Cardiac muscle cell (in vitro differentiated cells and primary cell): Measurements from ENCODE around the gene C5orf52. TPM values are rescaled to one million over a fixed set of nuclear protein-coding genes. Genes with fewer than 3 reads are reported as not detected.
"Not testable (repeated sequence)": the region's sequence is repeated elsewhere in the genome, so short reads cannot be mapped to it uniquely, and the experiment has no call there.

Source experiments
- DNase-seq, 2 donors: peaks; one replicate each; pipeline versions ENCODE4 v3.0.0 to v3.0.0-alpha.2; 2010 to 2017; ENCODE audit warnings: low read depth in 1 of 2, low spot score in 1 of 2
- H3K27ac ChIP-seq: fragments of 200-600 bp; sonication (generic); 2 replicates; pipeline ENCODE4 v1.5.1; 2016
- H3K27me3 ChIP-seq: fragments of 200-600 bp; sonication (generic); 2 replicates; pipeline ENCODE4 v1.6.0; 2016; ENCODE audit warnings: control low read depth
- H3K36me3 ChIP-seq: fragments of 200-600 bp; sonication (generic); 2 replicates; pipeline ENCODE4 v1.5.1; 2016; ENCODE audit warnings: control low read depth
- H3K4me1 ChIP-seq: fragments of 200-600 bp; sonication (generic); 2 replicates; pipeline ENCODE4 v1.8.1; 2017; ENCODE audit warnings: low read depth, mild to moderate bottlenecking, mixed run types
- H3K4me3 ChIP-seq: fragments of 200-600 bp; sonication (generic); 2 replicates; pipeline ENCODE4 v1.5.1; 2016; ENCODE audit warnings: mild to moderate bottlenecking
- H3K9me3 ChIP-seq: fragments of 200-600 bp; sonication (generic); 2 replicates; pipeline ENCODE4 v1.5.1; 2017; ENCODE audit warnings: low read depth, mild to moderate bottlenecking, control low read depth
- CTCF ChIP-seq: IDR thresholded peaks from 2 replicates; pipeline ENCODE4 v1.5.1; 2012; ENCODE audit warnings: low read depth, mild to moderate bottlenecking, low read length
- polyA plus RNA-seq: library from polyadenylated mRNA; unstranded; fragments of >200 nt; fragmentation: Nextera tagmentation; extraction: Ambion mirVana; gene quantifications from 2 replicates; pipeline ENCODE4 v1.2.1, GENCODE V29; 2016
- total RNA-seq: library from RNA; depleted of rRNA; stranded (reverse); fragments of >200 nt; gene quantifications from 2 replicates; pipeline ENCODE4 v1.2.3, GENCODE V29; 2016

C5orf52 gene
- total and polyA plus RNA-seq, 2 experiments from 2014 or later, result not detected

GRCh38 chr5:157690690-157691433 is 19.5 kb downstream of the C5orf52 start:
- no peaks in the 10 kb centered on the region for H3K27me3 ChIP-seq
- H3K36me3 ChIP-seq, result no peaks in the 10 kb centered on the region
- H3K27ac ChIP-seq, result no peak overlapping the region
- DNase-seq, result no peak
- H3K4me1 ChIP-seq, result no peaks in the 10 kb centered on the region
- H3K4me3 ChIP-seq, result no peak overlapping the region
- H3K9me3 ChIP-seq, result no peaks in the 10 kb centered on the region
- no peak for TF ChIP-seq CTCF

- not testable (repeated sequence) for H3K9me3 ChIP-seq, H3K27me3 ChIP-seq, DNase-seq
Observed at GRCh38 chr5:157693816-157694215, 22.5 kb downstream of the C5orf52 start.

GRCh38 chr5:157696154-157696553 is 24.8 kb downstream of the C5orf52 start:
- not testable (repeated sequence) for DNase-seq, H3K4me1 ChIP-seq

More at GRCh38 chr5:157693816-157694215, 22.5 kb downstream of the C5orf52 start:
- not testable (repeated sequence) for H3K4me1 ChIP-seq, H3K4me3 ChIP-seq, H3K36me3 ChIP-seq, H3K27ac ChIP-seq

GRCh38 chr5:157698674-157699073 is 27.3 kb downstream of the C5orf52 start:
- not testable (repeated sequence) for H3K36me3 ChIP-seq, DNase-seq, H3K4me1 ChIP-seq, H3K27me3 ChIP-seq, H3K9me3 ChIP-seq, H3K27ac ChIP-seq, H3K4me3 ChIP-seq

More at GRCh38 chr5:157696154-157696553, 24.8 kb downstream of the C5orf52 start:
- not testable (repeated sequence) for H3K9me3 ChIP-seq, H3K27ac ChIP-seq, H3K27me3 ChIP-seq, H3K36me3 ChIP-seq, H3K4me3 ChIP-seq

- no peaks in the 10 kb centered on the region for H3K9me3 ChIP-seq
- H3K36me3 ChIP-seq, result no peaks in the 10 kb centered on the region
- no peak for DNase-seq
- no peak overlapping the region for H3K4me3 ChIP-seq
- H3K27ac ChIP-seq, result no peak overlapping the region
- TF ChIP-seq CTCF, result no peak
- no peaks in the 10 kb centered on the region for H3K27me3 ChIP-seq
- no peaks in the 10 kb centered on the region for H3K4me1 ChIP-seq
Observed at GRCh38 chr5:157703736-157704135, 32.4 kb downstream of the C5orf52 start.

GRCh38 chr5:157708866-157709265 is 37.5 kb downstream of the C5orf52 start:
- no peaks in the 10 kb centered on the region for H3K4me1 ChIP-seq
- no peaks in the 10 kb centered on the region for H3K36me3 ChIP-seq
- H3K27ac ChIP-seq, result no peak overlapping the region
- H3K27me3 ChIP-seq, result no peaks in the 10 kb centered on the region
- DNase-seq, result peak in 1 of 2 donors; percentile 35
- no peaks in the 10 kb centered on the region for H3K9me3 ChIP-seq
- no peak for TF ChIP-seq CTCF
- no peak overlapping the region for H3K4me3 ChIP-seq

- no peaks in the 10 kb centered on the region for H3K36me3 ChIP-seq
- DNase-seq, result no peak
- H3K27me3 ChIP-seq, result no peaks in the 10 kb centered on the region
- no peak overlapping the region for H3K4me3 ChIP-seq
- no peak overlapping the region for H3K27ac ChIP-seq
- H3K4me1 ChIP-seq, result no peaks in the 10 kb centered on the region
- H3K9me3 ChIP-seq, result no peaks in the 10 kb centered on the region
- TF ChIP-seq CTCF, result no peak
Observed at GRCh38 chr5:157709346-157709745, 38.0 kb downstream of the C5orf52 start.
